Bronchial epithelial cell (primary cell): ENCODE data around the gene SPOCD1. TPM values are rescaled to one million over a fixed set of nuclear protein-coding genes. Genes with fewer than 3 reads are reported as not detected.

Experiments used
- DNase-seq: peaks from one replicate; pipeline ENCODE4 v3.0.0-alpha.2; 2010; ENCODE audit warnings: low read depth
- FAIRE-seq: peaks from 2 replicates; lab custom pipeline; 2011; peaks lifted over from hg19 to GRCh38; lab: Jason Lieb, UNC
- H3K27me3 ChIP-seq: 2 replicates; pipeline ENCODE4 v1.5.1; 2011; ENCODE audit warnings: low read length; ENCODE audit not compliant: control insufficient read depth, insufficient read depth
- H3K36me3 ChIP-seq: 2 replicates; pipeline ENCODE4 v1.5.1; 2011; ENCODE audit warnings: low read length; ENCODE audit not compliant: control insufficient read depth, insufficient read depth
- H3K4me3 ChIP-seq: 2 replicates; pipeline ENCODE4 v1.5.1; 2011; ENCODE audit warnings: mild to moderate bottlenecking, low read depth, low read length, control low read depth
- CTCF ChIP-seq: IDR thresholded peaks from 2 replicates; pipeline ENCODE4 v1.5.1; 2011; ENCODE audit warnings: mild to moderate bottlenecking, moderate library complexity, low read length, control low read depth, inconsistent platforms; ENCODE audit not compliant: insufficient read depth, severe bottlenecking
- total RNA-seq: library from RNA; depleted of rRNA; stranded (reverse); fragments of >200 nt; gene quantifications from 2 replicates; pipeline ENCODE4 v1.2.1, GENCODE V29; 2014

The SPOCD1 gene
- total RNA-seq, 1 donor from 2014 or later = 1.1 TPM

- Histone ChIP-seq H3K4me3 (no peak overlapping the region), H3K36me3 (no peaks in the 10 kb centered on the region), H3K27me3 (no peaks in the 10 kb centered on the region)
- DNase-seq (no peak), FAIRE-seq (no peak)
- TF ChIP-seq CTCF = no peak
Observed at GRCh38 chr1:31749785-31750735, 65.8 kb downstream of the SPOCD1 start.

DNA sequence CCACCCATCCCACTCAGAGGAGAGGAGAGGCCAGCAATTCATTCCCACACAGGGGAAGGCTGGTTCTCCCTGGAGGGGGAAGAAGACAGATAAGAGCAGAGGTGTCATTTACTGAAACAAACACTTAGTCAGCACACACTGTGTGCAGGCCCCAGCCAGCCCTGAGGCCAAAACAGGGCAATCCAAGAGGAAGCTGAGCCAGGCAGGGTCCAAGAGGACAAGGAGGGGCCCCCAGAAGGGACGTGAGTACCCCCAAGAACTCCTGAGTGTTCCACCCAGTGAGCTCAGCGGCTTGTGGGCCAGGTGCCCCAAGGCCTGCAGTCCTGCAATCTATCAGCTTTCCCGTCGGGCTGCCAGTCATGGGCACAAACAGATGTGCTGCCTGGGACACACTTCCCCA lies 67.5 kb downstream of the SPOCD1 start:
- FAIRE-seq = no peak

DNA sequence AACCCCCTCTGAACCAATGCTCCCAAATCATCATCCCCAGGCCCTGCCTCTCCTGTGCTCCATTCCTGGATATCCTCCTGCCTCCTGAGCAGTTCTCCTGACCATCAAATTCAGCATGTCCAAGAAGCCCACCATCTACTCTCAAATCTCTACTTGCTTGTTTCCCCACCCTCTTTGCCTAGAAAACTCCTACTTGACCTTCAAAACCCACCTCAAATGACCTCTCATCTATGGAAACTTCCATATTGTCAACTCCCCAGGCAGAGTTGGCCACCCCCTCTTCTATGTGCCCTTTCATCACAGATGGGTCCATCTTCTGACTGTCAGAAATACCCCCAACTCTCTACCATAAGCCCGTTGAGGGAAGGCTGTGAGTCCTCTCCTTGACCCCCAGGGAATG lies 68.5 kb downstream of the SPOCD1 start:
- H3K36me3 ChIP-seq = no peaks in the 10 kb centered on the region
- no peak overlapping the region for H3K4me3 ChIP-seq
- FAIRE-seq (peak; percentile 85), DNase-seq (no peak)
- H3K27me3 ChIP-seq = no peaks in the 10 kb centered on the region
- TF ChIP-seq CTCF = no peak

More for the DNA sequence above, 67.5 kb downstream of the SPOCD1 start:
- Histone ChIP-seq H3K4me3 (no peak overlapping the region), H3K36me3 (no peaks in the 10 kb centered on the region), H3K27me3 (no peaks in the 10 kb centered on the region)
- DNase-seq = peak; percentile 21
- no peak for TF ChIP-seq CTCF

DNA sequence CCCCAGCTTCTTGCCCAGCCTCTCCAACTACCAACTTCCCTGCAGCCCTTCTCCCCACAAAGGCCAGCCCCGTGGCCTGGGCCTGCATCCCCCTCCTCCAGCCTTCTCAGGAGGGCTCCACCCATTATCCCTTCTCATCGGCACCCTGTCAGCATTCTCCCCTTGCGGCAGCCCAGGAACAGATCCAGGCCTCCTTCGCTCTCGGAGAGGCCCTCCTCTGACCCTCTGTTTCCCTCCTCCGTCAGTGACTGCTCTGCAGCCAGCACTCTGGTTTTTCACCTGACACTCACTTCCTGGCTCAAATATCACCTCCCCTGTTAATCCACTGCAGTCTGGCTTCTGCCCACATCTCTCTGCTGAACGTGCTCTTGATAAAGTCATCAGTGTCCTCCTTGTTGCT lies 69.1 kb downstream of the SPOCD1 start:
- no peaks in the 10 kb centered on the region for H3K36me3 ChIP-seq
- no peaks in the 10 kb centered on the region for H3K27me3 ChIP-seq
- DNase-seq (no peak), FAIRE-seq (no peak)
- no peak overlapping the region for H3K4me3 ChIP-seq
- no peak for TF ChIP-seq CTCF

GRCh38 chr1:31745946-31746670 lies 69.7 kb downstream of the SPOCD1 start:
- no peak for DNase-seq
- no peak overlapping the region for H3K4me3 ChIP-seq
- H3K27me3 ChIP-seq = no peaks in the 10 kb centered on the region
- TF ChIP-seq CTCF = no peak
- H3K36me3 ChIP-seq = no peaks in the 10 kb centered on the region
- FAIRE-seq = peak; percentile 70
